ENCODE results near the gene FNIP2.

GRCh38 chr4:158819942-158820786, 51.3 kb downstream of the FNIP2 start:
- no peak for TF ChIP-seq CTCF (IDR thresholded peaks at IDR 0.05)
- TF ChIP-seq ZFX (IDR thresholded peaks at IDR 0.05; ENCODE audit: borderline replicate concordance): no peak
